SU-DHL-6 (cell line): ENCODE measurements around the gene MSTN.

ENCODE experiments used
- EZH2phosphoT487 ChIP-seq: fragments of 200-600 bp; sonication (generic), shearing (Covaris generic); conservative IDR thresholded peaks from 2 replicates; pipeline ENCODE4 v1.6.1; 2018; ENCODE audit warnings: mild to moderate bottlenecking, antibody characterized with exemption, low read length, moderate library complexity, mixed read lengths
- TF ChIP-seq, protein P1 (sequence below): fragments of 200-600 bp; sonication (generic); IDR thresholded peaks from one replicate; pipeline ENCODE4 v1.5.1; 2017; ENCODE audit warnings: antibody characterized with exemption, mild to moderate bottlenecking, low read length, moderate library complexity; ENCODE audit not compliant: insufficient read depth, poor library complexity, severe bottlenecking

DNA sequence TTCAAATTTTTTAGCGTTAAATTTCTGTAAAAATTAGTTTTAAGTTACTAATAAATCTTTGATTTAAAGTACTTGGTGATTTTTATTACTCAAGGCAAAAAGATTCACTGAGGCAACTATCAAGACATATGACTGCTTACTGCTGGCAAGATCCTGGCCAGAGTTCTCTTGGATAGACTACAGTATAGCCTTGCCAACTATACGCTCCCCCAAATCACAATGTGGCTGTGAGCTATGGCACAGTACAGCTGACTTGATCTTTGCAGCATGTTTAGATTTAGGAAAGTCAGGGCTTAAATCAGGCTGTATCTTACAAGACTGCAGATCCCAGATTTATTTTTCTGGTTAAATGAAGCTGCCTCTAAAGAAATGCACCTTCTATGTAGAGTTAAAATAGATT is 26.5 kb downstream of the MSTN start:
- TF ChIP-seq, protein P1, sequence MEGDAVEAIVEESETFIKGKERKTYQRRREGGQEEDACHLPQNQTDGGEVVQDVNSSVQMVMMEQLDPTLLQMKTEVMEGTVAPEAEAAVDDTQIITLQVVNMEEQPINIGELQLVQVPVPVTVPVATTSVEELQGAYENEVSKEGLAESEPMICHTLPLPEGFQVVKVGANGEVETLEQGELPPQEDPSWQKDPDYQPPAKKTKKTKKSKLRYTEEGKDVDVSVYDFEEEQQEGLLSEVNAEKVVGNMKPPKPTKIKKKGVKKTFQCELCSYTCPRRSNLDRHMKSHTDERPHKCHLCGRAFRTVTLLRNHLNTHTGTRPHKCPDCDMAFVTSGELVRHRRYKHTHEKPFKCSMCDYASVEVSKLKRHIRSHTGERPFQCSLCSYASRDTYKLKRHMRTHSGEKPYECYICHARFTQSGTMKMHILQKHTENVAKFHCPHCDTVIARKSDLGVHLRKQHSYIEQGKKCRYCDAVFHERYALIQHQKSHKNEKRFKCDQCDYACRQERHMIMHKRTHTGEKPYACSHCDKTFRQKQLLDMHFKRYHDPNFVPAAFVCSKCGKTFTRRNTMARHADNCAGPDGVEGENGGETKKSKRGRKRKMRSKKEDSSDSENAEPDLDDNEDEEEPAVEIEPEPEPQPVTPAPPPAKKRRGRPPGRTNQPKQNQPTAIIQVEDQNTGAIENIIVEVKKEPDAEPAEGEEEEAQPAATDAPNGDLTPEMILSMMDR = no peak
- TF ChIP-seq EZH2phosphoT487 = no peak
